Measurements from ENCODE around the gene SMIM14.
"Not testable (repeated sequence)": the region's sequence is repeated elsewhere in the genome, so short reads cannot be mapped to it uniquely, and the experiment has no call there.

SMIM14 gene

DNA sequence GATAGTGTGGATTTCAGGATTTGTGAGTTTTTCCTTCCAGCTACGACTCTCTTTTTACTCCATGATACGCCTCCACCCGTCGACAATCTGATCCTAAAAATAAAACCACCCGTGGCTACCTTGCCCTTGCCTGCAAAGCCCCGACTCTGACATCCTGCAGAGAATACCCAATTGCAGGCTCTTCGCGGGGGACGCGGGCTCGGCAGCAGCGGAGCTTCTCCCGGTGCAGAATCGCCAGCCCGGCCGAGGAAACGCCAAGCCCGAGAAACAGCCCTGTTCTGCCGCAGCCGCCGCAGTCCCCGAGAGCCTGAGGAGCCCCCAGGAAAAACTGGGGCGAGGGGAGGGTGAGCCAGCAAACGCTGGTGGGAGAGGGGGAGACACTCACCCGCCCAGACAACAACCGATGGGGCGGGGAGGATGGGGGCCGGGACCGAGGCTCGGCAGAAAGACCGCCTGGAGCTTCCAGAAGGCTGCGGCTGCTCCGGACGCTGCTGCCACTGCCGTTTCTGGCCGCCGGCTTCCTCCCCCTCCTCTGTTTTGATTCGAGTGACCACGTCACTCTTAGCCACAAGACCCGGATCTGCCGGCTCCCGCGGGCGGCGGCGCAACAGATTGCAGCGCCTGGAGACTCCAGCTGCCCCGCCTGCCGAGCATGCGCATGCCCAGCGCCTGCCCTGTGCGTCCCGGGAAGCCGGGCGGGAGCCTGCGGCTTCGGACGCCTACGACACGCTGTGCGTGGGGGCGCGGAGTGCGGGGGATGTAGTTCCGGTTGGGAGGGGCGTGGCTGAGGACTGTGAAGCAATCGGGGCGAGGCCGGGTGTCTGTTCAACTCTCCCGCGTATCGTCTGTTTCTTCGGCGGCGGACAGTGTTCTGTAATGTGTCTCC lies at the start of gene SMIM14:
TSS of gene SMIM14 (minus strand) at position 512 of the 886 bp plus-strand sequence. CDS start 33,720 bp downstream, outside the sequence.
- DNase-seq, result peak; percentile 93

DNA sequence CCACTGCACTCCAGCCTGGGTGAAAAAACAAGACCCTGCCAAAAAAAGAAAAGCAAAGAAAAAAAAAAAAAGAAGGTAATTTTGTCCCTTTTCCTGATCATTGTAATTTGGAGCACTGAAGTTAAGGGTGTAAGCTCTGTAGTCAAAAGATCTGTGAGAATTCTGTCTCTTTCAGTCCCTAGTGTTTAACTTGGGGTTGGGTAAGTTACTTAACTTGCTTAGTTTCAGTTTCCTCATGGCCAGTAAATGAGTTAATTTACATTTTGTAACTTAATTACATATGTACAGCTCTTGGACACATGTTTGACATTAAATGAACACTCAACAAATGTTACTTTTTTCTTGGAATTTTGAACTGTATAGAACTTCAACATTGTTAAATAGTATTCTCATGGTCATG lies 48.3 kb upstream of the SMIM14 start:
- no peak for DNase-seq

DNA sequence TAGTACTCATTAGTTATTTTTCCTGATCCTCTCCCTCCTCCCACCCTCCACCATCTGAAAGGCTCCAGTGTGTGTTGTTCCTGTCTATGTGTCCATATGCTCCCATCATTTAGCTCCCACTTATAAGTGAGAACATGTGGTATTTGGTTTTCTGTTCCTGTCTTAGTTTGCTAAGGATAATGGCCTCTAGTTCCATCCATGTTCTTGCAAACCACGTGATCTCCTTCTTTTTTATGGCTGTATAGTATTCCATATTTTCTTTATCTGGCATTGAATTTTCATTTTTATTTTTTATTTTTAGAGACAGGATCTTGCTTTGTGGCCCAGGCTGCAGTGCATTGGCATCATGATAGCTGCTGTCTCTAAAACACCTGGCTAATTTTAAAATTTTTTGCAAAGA lies 47.3 kb upstream of the SMIM14 start:
- DNase-seq, result no peak

DNA sequence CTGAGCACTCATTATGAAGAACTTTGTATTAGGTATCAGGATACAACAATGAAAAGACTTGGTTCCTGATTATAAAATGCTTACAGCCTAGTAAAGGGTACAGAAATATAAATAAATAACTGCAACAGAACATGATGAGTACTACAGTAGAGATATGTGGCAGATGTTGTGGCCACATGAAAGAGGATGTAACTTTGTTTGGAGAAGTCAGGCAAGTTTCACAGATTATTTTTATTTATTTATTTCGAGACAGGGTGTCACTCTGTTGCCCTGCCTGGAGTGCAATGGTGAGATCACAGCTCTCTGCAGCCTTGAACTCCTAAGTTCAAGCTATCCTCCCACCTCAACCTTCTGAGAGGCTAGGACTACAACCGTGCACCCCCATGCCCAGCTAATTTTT lies 43.5 kb upstream of the SMIM14 start:
- no peak for DNase-seq

DNA sequence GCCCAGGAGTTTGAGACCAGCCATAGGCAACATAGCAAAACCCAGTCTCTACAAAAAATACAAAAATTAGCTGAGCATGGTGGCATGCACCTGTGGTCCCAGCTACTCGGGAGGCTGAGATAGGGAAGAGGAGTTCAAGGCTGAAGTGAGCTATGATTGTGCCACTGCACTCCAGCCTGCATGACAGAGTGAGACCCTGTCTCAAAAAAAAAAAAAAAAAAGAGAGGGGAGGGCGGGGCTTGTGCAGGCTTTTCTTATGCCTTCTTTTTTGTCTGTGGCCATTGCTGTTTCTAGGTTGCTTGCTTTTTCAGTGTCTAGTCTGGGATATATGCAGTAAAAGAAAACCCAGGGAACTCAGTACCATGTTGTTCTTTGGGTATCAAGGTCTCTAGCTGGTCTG lies 42.3 kb upstream of the SMIM14 start:
- not testable (repeated sequence) for DNase-seq

DNA sequence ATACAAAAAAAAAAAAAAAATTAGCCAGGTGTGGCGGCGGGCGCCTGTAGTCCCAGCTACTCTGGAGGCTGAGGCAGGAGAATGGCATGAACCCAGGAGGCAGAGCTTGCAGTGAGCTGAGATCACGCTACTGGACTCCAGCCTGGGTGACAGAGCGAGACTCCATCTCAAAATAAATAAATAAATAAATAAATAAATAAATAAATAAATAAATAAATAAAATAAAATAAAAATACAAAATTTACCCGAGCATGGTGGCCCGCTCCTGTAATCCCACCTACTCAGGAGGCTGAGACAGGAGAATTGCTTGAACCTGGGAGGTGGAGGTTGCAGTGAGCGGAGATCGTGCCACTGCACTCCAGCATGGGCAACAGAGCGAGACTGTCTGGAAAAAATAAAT lies 37.0 kb upstream of the SMIM14 start:
- DNase-seq, result not testable (repeated sequence)

DNA sequence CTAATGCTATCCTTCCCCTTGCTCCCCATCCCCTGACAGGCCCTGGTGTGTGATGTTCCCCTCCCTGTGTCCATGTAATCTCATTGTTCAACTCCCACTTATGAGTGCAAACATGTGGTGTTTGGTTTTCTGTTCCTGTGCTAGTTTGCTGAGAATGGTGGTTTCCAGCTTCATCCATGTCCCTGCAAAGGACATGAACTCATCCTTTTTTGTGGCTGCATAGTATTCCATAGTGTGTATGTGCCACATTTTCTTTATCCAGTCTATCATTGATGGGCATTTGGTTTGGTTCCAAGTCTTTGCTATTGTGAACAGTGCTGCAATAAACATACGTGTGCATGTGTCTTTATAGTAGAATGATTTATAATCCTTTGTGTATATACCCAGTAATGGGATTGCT lies 31.6 kb upstream of the SMIM14 start:
- DNase-seq, result not testable (repeated sequence)

DNA sequence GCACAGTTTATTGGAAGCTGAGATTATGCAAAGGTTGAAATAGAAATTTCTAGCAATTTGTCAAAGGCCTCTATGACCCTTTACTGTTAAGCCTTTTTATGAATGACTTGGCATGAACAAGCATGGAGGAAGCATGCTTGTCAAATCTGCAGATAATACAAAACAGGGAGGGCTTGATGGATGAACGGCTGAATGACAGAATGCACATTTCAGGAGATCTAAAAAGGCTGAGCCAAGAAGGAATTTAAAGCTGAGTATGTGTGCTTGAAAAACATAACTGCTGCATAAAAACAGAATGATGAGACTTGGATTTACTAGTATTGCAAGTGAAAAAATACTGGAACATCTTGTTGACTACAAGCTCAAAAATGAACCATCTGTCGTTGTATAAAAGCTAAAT lies 30.2 kb upstream of the SMIM14 start:
- DNase-seq, result no peak

DNA sequence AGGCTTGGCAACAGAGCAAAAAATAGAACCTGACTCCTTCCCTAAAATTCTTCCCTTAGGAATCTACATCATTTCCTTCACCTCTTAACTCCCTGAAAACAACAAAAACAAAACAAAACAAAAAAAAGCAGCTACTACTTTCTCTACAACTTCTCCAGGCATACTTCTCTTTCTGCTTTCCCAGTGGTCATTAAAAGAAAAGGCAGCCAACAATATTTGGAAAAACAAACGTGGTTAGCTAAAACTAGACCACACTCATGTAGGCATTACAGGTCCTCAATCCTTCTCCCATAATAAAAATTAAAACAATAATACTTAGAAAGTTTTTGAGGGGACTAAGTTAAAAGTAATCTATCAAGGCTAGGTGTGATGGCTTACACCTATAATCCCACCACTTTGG lies 29.0 kb upstream of the SMIM14 start:
- DNase-seq, result no peak

DNA sequence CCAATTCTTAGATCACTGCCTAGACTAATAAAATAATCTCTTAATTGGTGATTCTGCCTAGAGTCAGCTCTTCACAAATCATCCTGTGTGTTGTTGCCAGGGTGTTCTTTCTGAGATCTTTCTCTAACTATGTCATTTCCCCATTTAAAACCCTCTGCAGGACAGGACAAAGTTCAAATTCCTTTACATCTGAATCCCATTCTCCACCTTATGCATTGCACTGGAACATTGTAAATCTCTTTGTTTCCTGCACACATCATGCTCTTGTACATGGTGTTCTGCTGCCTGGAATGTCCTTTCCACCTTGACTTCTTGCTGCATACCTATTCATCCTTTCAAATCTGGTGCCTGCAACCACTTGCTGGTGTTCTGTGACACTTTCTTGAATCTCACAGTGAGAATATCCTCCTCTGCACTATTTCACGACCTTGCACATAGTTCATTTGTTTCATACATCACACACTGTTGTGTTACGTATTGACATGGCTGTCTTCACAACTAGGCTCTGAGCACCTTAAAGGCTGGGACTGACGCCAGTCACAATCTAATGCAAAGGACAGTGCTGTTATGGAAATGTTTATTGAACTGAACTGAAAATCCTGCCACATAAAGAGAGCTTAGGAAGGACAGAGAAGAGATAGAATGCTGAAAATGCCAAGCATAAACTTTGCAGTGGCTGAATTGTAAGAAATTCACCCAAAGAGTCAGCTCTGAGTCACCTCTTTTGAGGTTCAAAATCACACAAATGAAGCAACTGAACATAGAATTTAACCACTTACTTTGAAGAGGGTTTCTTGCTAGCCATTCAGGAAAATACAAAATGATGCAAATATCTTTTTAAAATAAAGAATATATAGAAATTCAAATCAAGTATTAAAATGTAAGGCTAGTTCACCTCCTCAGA lies 26.4 kb upstream of the SMIM14 start:
- no peak for DNase-seq

DNA sequence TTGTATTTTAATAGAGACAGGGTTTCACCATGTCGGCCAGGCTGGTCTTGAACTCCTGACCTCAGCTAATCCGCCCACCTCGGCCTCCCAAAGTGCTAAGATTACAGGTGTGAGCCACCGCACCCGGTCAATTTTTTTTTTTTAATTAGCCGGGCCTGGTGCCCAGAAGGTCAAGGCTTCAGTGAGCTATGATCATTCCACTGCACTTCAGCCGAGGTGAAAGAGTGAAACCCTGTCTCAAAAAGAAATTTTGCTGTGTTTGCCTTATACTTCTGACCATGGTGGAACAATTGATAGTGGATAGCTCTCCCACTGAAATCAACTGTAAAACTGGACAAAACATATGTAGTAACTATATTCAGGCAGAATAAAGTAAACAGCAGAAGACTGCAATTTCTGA lies 24.0 kb upstream of the SMIM14 start:
- no peak for DNase-seq

DNA sequence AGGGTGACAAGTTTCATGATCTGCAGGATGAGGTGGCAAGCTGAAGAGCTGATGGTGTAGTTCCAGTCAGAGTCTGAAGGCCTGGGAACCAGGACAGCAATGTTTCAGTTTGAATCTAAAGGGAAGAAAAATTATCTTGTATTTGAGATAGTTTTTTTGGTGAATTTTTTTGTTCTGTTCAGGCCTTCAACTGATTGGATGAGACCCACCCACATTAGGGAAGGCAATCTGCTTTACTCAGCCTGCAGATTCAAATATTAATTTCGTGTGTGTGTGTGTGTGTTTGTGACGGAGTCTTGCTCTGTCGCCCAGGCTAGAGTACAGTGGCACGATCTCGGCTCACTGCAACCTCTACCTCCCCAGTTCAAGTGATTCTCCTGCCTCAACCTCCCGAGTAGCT lies 22.1 kb upstream of the SMIM14 start:
- DNase-seq, result no peak

DNA sequence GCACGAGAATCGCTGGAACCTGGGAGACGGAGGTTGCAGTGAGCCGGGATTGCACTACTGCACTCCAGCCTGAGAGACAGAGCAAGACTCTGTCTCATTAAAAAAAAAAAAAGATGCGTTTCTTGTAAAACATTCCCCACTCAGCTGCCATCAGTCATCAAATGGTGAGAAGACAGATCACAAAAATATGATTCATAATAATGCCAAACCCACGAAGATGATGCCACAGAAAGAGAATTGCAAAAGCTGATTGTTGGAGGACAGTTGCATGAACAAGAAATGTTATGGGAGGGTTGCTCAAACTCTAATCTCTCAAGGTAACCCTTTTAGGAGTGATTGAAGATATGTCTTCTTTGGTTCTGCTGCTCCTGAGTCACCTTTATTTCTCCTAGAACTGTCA lies 21.4 kb upstream of the SMIM14 start:
- DNase-seq, result no peak

DNA sequence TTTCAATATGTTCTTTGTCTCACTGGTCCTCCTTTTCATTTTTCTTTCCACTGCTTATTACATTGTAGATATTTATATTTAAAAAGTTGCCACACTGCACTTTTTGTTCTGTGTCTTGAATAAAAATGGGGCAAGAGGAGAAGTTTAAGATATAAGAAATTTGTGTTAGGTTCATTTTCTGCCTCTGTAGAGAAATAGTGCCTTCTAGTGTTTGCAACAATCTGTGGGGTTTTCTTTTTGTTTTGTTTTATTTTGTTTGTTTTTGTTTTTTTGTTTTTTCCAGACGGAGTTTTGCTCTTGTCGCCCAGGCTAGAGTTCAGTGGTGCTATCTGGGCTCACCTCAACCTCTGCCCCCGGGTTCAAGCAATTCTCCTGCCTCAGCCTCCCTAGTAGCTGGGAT lies 20.1 kb upstream of the SMIM14 start:
- no peak for DNase-seq

DNA sequence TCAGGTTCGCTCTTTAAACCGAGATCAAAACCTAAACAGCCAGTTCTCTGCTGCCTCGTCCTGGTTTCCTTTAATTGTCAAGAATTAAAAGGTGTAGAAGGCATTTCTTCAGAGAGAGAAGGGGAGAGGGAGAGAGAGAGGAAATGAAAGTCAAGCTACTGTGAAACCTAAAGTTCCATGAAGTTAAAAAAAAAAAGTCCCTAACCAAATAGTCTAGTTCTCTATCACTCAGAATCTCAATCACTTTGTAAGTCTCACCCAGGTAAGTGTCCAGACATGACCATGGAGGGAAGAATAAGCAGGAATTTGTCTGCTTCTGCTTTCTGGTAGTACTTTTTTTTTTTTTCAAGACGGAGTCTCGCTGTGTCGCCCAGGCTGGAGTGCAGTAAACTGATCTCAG lies 18.8 kb upstream of the SMIM14 start:
- DNase-seq, result no peak

DNA sequence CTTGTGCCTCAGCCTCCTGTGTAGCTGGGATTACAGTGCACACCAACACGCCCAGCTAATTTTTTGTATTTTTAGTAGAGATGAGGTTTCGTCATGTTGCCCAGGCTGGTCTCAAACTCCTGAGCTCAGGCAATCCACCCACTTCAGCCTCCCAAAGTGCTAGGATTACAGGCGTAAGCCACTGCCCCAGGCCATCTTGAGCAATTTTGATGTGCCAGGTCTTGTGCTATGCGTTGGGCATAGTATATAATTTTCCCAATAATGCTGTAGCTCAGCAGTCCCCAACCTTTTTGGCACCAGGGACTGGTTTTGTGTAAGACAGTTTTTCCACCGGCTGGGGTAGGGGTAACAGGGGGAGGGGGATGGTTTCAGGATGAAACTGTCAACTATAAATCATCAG lies 18.0 kb upstream of the SMIM14 start:
- DNase-seq, result not testable (repeated sequence)

DNA sequence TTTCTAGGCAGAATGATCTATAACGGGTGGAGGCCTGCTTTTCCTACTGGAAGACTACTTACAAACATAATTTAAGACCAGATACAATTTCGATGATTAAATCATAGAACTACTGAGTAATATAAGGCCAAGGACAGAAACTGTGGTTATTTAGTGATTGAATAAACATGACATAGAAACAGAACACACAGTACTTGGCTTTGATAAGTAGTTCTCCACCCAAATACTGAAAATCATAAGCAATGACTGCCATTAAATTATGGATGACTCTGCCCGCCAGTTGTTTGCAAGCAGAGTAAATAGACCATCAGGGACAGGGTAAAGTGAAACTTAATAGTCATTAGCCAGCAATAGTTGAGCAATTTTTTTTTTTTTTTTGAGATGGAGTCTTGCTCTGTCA lies 17.2 kb upstream of the SMIM14 start:
- no peak for DNase-seq

DNA sequence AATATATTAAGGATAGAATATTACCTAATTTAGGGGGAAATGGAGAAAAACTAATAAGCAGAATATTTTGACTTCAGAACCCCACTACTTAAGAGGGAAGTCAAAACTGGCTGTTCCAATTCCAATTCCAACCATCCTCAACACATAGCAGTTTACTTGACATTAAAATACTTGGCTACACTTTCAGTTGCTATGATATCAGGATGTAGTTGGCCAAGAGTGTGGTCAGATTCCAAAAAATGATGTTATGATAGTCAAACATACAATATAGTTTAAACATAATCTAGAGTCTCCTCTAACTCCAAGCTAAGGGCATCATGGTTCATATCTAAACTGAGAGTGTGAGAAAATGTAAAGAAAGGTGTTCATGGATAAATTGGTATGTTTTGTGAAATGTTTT lies 16.5 kb upstream of the SMIM14 start:
- no peak for DNase-seq

DNA sequence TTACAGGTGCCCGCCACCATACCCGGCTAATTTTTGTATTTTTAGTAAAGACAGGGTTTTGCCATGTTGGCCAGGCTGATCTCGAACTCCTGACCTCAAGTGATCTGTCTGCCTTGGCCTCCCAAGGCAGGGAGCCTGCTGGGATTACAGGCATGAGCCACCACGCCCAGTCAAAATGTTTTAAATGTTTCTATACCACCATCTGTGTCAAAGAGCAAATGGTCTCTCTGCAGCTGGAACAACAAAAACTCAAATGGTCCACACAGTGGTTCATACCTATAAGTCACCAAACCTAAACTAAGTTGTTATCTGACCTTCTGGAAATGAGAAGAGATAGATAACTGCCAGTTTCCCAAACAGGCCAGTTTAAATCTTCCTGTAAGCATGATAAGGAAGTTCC lies 12.9 kb upstream of the SMIM14 start:
- DNase-seq, result not testable (repeated sequence)

DNA sequence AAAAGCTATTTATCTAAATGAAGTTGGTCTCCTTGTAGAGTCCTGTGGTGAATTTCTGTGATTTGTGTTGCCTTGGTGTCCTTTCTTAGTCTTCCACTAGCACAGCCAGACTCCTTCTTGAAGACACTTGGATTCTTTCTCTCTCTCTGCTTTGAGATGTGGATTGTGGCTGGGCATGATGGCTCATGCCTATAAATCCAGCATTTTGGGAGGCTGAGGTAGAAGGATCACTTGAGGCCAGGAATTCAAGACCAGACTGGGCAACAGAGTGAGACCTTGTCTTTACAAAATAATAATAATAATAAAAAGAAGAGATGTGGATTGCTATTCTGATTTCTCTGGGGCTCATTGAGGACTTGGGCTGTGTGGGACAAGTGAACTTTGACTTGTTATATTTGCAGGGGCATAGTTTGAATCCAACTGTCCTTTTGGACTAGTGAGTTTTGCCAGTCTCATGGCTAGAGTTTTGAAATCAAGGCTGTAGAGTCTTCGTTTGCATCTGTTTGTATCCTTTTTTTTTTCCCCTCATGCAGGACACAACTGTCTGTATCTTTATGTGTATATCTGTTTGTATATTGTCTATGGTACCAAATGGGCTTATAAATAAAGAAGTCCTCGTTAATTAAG lies 11.1 kb upstream of the SMIM14 start:
- no peak for DNase-seq

DNA sequence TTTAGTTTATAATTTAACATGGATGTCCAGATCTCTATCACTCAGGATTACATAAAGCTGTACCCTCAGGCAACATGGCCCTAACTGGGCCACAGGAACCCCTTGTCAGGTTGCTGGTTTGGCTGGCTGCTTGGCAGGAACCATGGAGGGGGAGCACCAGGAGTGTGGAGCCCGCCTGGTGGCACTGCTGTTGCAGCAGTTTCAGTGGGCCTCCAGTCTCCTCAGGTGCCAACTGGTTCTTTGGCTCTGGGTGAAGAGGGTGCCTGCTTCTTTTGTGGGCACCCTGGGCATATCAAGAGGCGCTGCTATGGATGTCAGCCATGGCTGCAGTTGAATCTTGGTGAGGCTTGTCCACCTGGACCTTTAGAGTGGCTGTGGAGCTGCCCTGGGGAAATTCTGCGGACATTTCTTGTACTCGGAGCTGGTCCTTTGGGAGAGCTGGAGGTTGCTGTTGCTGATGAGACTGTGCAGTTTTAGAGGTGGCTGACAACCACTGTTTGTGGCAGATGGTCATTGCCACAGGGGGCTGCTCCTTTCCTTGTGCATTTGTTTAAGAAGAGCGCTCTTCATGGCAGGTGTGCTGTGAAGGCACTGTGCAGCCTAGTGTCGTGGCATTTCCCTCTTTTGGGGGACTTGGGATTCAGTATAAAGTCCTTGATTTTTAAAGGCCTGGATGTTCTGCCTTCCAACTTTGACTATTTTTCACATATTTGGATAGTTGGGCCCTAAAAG lies 10.3 kb upstream of the SMIM14 start:
- DNase-seq, result no peak

DNA sequence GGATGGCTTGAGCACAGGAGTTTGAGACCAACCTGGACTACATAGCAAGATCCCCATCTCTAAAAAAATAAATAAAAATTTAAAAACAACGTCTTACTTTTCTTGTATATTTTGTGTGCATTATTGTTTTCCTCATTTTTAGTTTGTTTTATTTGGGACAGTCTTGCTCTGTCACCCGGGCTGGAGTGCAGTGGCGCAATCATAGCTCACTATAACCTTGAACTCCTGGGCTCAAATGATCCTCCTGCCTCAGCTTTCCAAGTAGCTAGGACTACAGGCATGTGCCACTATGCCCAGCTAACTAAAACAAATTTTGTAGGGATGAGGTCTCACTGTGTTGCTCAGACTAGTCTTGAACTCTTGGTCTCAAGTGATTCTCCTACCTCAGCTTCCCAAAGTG lies 9.5 kb upstream of the SMIM14 start:
- DNase-seq, result no peak

All from activated CD8-positive, alpha-beta memory T cell treated with anti-CD3 and anti-CD28 coated beads, Interleukin-2, amount 50 U/mL, for 48 hours (primary cell).